DMS 273 (cell line): ENCODE measurements around the gene DYRK2.
"Not testable (repeated sequence)": the region's sequence is repeated elsewhere in the genome, so short reads cannot be mapped to it uniquely, and the experiment has no call there.

Experiments
- DNase-seq: peaks from one replicate; lab custom pipeline; 2025; ENCODE audit not compliant: unreplicated experiment; lab: John Stamatoyannopoulos, UW

Gene DYRK2

GRCh38 chr12:67669934-67670631 lies 21.5 kb downstream of the DYRK2 start:
- DNase-seq, result no peak

- DNase-seq, result no peak
Measured at GRCh38 chr12:67671419-67671818, 22.9 kb downstream of the DYRK2 start.

GRCh38 chr12:67671892-67672291 lies 23.3 kb downstream of the DYRK2 start:
- peak; percentile 10 for DNase-seq

GRCh38 chr12:67672507-67672906 lies 24.0 kb downstream of the DYRK2 start:
- not testable (repeated sequence) for DNase-seq

- DNase-seq, result not testable (repeated sequence)
Measured at GRCh38 chr12:67673509-67673908, 25.0 kb downstream of the DYRK2 start.

- no peak for DNase-seq
Measured at GRCh38 chr12:67674417-67674816, 25.9 kb downstream of the DYRK2 start.

- DNase-seq, result no peak
Measured at GRCh38 chr12:67676624-67677023, 28.1 kb downstream of the DYRK2 start.

GRCh38 chr12:67677166-67677565 lies 28.6 kb downstream of the DYRK2 start:
- DNase-seq, result no peak

GRCh38 chr12:67681105-67681778 lies 32.7 kb downstream of the DYRK2 start:
- no peak for DNase-seq

- DNase-seq, result no peak
Measured at GRCh38 chr12:67681941-67682620, 33.5 kb downstream of the DYRK2 start.

- DNase-seq, result no peak
Measured at GRCh38 chr12:67689385-67689784, 40.8 kb downstream of the DYRK2 start.

- no peak for DNase-seq
Measured at GRCh38 chr12:67690656-67691055, 42.1 kb downstream of the DYRK2 start.

- no peak for DNase-seq
Measured at GRCh38 chr12:67691220-67691619, 42.7 kb downstream of the DYRK2 start.

GRCh38 chr12:67692135-67692534 lies 43.6 kb downstream of the DYRK2 start:
- no peak for DNase-seq

GRCh38 chr12:67692966-67693365 lies 44.4 kb downstream of the DYRK2 start:
- DNase-seq, result no peak

- no peak for DNase-seq
Measured at GRCh38 chr12:67693894-67694293, 45.3 kb downstream of the DYRK2 start.

GRCh38 chr12:67694306-67694900 lies 45.9 kb downstream of the DYRK2 start:
- no peak for DNase-seq

- DNase-seq, result no peak
Measured at GRCh38 chr12:67695974-67696373, 47.4 kb downstream of the DYRK2 start.

- no peak for DNase-seq
Measured at GRCh38 chr12:67697443-67697842, 48.9 kb downstream of the DYRK2 start.

GRCh38 chr12:67697967-67698366 lies 49.4 kb downstream of the DYRK2 start:
- no peak for DNase-seq

- DNase-seq, result no peak
Measured at GRCh38 chr12:67698672-67699581, 50.4 kb downstream of the DYRK2 start.
